Astrocyte of the cerebellum (primary cell): ENCODE measurements around the gene TLCD1.

Source experiments
- DNase-seq: peaks from one replicate; pipeline ENCODE4 v3.0.0-alpha.2; 2011; ENCODE audit warnings: low read depth
- H3K4me3 ChIP-seq: 2 replicates; pipeline ENCODE4 v1.5.1; 2011; ENCODE audit warnings: mild to moderate bottlenecking, low read depth, low read length, moderate library complexity
- in situ Hi-C: cut with HindIII; loops from 2 replicates; pipeline ENCODE4 v1.10.0; 2017; ENCODE audit warnings: low sequenced_read_pairs
- TF ChIP-seq, protein P1 (sequence below): IDR thresholded peaks from 2 replicates; pipeline ENCODE4 v1.5.1; 2012; ENCODE audit warnings: low read length, low read depth, moderate library complexity, mild to moderate bottlenecking; ENCODE audit errors: missing control alignments

The TLCD1 gene

DNA sequence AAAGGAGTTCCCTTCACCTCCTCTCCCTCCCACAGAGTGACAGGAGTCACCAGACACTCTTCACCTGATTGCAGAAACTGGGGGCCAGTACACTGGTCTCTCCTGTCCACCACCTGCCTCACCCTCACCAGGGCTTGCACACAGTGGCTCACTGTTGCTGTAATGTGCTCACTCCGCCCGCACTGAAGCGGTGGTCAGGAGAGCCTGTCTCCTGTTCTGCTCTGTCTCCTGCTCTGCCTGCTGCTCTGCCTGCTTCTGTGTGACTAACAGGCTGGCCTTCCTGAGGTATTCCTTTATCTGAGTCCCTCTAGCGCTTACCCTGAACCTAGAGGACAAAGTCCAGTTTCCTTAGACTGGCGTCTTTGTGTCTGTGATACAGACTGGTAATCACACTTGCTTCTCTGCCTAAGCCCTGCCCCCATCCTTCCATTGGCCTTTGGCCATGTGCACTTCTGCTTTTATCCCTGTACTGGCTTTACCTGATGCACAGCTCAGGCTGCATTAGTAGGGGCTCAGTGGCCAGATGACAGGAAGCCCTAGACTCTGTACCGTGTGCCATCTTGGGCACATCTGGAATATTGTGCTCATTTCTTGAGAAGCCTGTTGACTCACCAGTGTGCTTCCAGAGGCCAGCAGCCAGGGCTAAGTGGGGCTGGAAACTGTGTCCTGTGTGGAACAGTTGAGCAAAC, 27.6 kb downstream of the TLCD1 start:
- in situ Hi-C loops = no loop called here
- no peak overlapping the region for H3K4me3 ChIP-seq
- DNase-seq = no peak
- TF ChIP-seq, protein P1, sequence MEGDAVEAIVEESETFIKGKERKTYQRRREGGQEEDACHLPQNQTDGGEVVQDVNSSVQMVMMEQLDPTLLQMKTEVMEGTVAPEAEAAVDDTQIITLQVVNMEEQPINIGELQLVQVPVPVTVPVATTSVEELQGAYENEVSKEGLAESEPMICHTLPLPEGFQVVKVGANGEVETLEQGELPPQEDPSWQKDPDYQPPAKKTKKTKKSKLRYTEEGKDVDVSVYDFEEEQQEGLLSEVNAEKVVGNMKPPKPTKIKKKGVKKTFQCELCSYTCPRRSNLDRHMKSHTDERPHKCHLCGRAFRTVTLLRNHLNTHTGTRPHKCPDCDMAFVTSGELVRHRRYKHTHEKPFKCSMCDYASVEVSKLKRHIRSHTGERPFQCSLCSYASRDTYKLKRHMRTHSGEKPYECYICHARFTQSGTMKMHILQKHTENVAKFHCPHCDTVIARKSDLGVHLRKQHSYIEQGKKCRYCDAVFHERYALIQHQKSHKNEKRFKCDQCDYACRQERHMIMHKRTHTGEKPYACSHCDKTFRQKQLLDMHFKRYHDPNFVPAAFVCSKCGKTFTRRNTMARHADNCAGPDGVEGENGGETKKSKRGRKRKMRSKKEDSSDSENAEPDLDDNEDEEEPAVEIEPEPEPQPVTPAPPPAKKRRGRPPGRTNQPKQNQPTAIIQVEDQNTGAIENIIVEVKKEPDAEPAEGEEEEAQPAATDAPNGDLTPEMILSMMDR = no peak

DNA sequence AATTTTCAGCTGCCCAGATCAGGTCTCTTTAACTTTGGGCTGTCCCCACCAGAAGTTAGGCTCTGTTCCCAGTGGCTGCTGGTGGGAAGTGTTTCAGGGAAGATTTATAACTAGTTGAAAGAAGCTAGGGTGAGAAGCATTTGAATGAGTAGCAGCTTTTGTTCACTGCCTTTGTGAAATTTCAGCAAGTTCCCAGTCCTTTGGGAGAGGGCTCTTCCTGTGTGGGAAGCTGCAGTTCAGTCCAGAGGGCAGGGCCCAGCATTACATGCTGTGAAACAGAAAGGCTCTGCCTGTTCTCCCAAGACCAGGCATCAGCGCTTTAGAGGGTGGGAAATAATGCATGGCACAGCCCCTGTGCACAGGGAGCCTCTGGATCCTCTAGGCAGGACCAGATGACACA, 32.2 kb downstream of the TLCD1 start:
- in situ Hi-C loops = no loop called here
- H3K4me3 ChIP-seq = no peak overlapping the region
- TF ChIP-seq, protein P1 = no peak
- no peak for DNase-seq

DNA sequence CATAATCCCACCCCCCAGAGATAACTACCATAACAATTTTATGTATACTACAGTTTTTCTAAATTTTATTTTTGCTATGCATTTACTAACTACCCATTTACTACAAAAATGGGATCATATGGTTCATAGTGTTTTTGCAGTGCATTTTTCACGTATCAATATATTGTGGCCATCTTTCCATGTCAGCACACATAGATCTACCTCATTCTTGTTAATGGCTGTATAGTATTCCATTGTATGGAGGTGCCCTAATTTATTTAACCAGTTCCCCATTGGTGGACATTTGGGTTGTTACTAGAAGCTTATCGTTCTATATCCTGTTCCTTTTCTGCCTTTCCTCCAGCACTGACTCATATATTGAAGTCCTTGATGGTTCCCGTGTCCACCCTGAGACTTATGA, 37.0 kb downstream of the TLCD1 start:
- DNase-seq = no peak
- TF ChIP-seq, protein P1 = no peak
- in situ Hi-C loops = no loop called here
- H3K4me3 ChIP-seq = no peak overlapping the region

DNA sequence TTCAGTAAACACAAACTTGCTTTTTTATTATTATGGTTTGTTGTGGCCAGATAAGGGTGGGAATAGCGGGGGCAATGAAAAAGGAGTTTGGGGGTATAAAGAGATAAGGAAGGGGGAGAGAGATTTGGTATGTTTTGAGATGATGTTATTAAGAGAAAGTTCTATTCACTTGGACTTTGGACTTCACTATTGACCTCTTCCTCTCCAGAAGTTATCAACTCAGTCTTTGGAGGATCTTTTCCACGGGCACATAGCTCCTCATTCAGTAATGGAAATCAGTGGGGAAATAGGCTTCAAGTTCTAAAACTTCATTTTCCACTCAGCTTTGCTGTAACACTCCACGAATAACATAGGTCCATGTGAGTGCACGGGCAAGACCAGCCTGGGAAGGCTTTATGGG, 37.6 kb downstream of the TLCD1 start:
- TF ChIP-seq, protein P1 = no peak
- in situ Hi-C loops = no loop called here
- no peak overlapping the region for H3K4me3 ChIP-seq
- no peak for DNase-seq

DNA sequence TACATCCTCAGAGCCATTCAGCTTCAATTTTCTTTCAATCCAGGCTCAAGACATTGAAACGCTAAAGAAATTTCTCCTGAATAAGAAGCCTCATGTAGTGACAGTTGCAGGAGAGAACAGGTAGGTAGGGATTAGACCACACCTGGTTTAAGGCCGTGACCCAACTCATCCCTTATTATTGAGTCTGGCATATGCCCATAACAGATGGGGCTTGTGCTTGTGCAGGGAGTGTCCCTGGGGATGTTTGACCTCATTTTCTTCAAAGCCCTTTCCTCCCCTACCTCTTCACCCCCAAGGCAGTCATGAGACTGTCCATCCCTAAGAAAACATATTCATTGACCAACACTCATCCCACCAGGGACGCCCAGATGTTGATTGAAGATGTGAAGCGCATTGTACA, 39.7 kb downstream of the TLCD1 start:
- H3K4me3 ChIP-seq = no peak overlapping the region
- TF ChIP-seq, protein P1 = no peak
- DNase-seq = no peak
- in situ Hi-C loops = no loop called here

DNA sequence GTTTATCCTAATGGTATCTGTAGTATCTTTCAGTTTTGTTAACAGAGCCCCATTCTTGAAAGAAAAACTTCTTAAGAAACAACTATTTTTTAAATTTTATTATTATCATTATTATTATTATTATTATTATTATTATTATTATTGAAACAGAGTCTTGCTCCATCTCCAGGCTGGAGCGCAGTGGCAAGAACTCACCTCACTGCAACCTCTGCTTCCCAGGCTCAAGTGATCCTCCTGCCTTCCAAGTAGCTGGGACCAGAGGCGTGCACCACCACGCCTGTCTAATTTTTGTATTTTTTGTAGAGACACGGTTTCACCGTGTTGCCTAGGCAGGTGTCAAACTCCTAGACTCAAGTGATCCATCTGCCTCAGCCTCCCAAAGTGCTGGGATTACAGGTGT, 40.7 kb downstream of the TLCD1 start:
- TF ChIP-seq, protein P1 = no peak
- DNase-seq = no peak
- no peak overlapping the region for H3K4me3 ChIP-seq
- in situ Hi-C loops = no loop called here
